Activated CD4-positive, alpha-beta T cell treated with anti-CD3 and anti-CD28 coated beads, Interleukin-2, amount 50 U/mL, for 24 hours (primary cell): ENCODE measurements around the gene PTGIS.
"Not testable (repeated sequence)": the region's sequence is repeated elsewhere in the genome, so short reads cannot be mapped to it uniquely, and the experiment has no call there.

Source experiments
- DNase-seq, 2 donors: peaks; one replicate each; pipeline ENCODE4 v3.0.0-alpha.2; 2020; ENCODE audit warnings: low read depth in 1 of 2, low spot score in 1 of 2

The PTGIS gene

GRCh38 chr20:49579874-49580812 lies 12.2 kb upstream of the PTGIS start:
- no peak for DNase-seq

- no peak for DNase-seq
These were observed 11.3 kb upstream of the PTGIS start for GRCh38 chr20:49579195-49579594.

- no peak for DNase-seq
These were observed 10.5 kb upstream of the PTGIS start for GRCh38 chr20:49578436-49578835.

GRCh38 chr20:49575551-49576060 lies 7.7 kb upstream of the PTGIS start:
- no peak for DNase-seq

DNA sequence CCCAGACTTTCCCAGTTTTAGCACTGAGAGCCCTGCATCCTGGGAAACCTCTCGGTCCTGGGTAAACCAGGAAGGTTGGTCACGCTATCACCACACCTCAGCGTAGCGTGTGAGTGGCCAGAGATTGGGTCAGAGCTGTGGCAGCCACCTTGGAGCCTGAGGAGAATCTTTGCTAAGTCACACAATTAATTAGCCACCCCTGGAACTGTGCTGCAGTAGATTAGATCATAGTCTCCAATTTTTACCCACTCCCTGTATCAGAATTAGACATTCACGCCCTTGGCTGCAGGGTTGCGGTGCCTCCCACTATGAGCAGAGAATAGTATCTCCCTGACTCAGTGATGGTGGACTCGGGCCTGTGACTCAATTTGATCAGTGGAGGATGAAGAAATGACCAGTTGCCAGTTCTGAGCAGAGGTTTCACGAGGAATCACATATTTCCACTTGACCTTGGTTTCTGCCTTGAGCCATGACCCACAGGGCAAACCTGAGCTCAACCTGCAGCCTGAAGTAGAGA lies 6.0 kb upstream of the PTGIS start:
- no peak for DNase-seq

GRCh38 chr20:49572857-49573256 lies 4.9 kb upstream of the PTGIS start:
- no peak for DNase-seq

GRCh38 chr20:49571553-49571835 lies 3.6 kb upstream of the PTGIS start:
- DNase-seq, result no peak

- no peak for DNase-seq
These were observed 3.1 kb upstream of the PTGIS start for GRCh38 chr20:49570828-49571552.

DNA sequence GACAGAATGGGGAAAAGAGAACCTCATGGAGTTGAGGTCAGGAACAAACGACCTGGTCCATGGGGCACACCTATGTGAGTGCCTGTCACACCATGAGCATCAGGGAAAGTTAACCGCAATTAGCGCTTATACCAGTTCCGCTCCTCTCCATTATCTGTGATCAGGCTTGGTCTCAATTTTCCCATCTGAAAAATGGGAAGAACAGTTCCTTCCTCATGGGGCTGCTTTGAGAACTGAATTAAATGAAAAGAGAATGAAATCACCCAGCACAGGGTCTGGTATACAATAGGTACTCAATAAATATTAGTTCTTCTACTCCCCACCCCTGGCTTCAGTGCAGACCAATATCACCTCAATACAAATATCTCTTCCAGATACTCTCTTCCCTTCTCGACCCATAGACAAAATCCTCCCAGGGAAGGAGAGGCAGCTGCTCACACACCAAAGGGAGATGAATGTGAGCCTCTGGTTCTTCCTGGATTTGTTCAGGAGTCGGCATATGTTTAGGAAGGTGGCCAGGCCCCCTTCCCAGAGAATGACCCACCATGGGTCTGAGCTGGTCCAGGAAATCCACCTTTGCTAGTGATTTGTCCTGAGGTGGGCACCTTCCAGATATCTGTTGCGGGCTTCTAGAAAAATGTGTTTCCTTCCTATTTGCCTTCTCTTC lies 2.4 kb upstream of the PTGIS start:
- no peak for DNase-seq

GRCh38 chr20:49569411-49570115 lies 1.6 kb upstream of the PTGIS start:
- no peak for DNase-seq

- no peak for DNase-seq
These were observed 578 bp upstream of the PTGIS start for GRCh38 chr20:49568278-49569151.

DNA sequence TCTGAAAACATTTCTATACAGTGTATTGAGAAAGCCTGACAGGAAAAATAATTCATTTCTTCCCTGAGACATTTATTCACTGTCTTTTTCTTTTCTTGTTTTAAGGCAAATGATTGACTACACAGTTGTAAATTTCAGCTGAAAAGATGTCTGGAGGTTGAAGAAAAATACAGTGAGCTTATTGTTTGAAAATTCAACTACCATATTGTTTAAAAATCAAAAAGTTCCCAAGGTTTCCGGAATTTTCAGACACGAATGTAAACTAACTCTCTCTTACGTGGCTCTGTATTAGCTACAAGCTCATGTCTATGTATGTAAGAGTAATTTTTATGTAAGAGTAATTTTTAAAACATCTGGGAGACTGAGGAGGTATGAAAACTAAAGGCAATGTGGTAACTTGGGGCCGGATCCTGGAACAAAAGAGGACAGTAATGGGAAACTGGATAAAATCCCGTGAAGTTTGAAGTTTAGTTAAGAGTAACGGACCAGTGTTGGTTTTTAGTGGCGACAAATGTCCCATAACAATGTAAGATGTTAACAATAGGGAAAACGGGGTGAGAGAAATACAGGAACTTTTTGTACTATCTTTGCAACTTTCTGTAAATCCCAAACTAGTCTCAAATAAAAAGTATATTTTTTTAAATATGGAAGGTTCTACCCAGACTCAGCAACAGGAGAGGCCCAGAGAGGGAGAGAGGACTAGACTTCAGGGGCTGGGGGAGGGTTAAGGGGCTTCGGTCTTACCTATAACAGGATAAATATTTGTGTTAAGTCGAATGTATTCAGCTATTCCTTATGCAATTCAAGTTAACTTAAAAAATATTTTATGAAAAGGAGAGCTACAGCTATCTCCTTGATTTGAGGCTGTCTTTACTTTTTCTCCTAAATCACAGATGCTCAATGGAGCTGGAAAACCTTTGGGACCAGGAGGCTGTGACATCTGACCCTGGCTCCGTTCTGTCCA lies 1.3 kb downstream of the PTGIS start:
- no peak for DNase-seq

DNA sequence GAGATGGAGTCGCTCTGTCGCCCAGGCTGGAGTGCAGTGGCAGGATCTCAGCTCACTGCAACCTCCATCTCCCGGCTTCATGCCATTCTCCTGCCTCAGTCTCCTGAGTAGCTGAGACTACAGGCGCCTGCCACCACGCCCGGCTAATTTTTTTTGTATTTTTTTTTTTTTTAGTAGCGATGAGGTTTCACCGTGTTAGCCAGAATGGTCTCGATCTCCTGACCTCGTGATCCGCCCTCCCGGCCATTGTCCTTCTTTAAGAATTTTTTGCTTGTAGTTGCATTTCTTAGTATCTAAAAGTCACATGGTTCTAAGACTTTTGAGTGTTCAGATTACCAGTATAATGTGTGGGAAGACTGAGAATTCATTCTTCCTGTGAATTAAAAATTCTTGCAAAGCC lies 2.9 kb downstream of the PTGIS start:
- DNase-seq, result not testable (repeated sequence)

DNA sequence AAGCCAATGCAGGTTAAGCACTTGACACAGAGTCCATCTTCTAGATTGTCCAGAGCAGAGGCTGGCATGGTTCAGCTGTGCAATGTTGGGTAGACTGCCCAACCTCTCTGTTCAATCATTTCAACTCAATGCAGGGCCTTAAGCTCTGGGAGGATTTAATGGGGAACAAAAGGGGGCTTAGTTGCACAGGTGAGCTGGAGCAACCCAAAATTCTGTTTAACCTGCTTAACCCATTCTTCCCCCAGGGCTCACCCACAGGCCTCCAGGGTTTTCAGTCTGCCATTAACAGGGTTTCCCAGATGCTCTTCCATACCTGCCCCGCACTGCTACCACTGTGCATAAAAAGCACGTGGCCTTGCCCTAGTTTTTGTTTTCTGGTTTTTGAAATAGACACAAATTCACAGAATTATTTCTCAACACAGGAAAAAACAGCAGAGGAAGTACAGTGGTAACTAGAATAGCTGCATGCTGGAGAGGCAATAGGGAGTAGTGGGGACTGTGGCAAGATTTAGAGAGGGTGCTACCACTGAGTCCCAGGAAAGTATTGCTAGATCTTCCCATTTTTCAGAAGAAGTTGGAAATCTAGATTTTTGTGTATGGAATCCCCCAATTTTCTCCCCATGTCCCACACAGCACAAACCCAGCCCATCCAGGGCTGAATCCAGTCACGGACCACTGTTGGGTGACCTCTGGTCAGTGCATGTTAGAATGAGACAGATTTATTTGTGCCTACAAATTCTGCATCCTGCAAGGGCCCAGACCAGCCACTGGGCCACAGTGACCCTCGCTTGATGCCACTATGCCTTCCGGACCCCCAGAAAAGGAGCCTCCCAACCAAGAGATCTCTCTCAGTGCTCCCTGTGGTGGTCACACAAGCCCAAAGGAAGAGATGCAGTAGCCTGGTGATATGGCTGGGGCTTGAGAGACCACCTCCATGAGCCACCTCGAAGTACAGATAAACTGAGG lies 4.6 kb downstream of the PTGIS start:
- DNase-seq, result no peak

DNA sequence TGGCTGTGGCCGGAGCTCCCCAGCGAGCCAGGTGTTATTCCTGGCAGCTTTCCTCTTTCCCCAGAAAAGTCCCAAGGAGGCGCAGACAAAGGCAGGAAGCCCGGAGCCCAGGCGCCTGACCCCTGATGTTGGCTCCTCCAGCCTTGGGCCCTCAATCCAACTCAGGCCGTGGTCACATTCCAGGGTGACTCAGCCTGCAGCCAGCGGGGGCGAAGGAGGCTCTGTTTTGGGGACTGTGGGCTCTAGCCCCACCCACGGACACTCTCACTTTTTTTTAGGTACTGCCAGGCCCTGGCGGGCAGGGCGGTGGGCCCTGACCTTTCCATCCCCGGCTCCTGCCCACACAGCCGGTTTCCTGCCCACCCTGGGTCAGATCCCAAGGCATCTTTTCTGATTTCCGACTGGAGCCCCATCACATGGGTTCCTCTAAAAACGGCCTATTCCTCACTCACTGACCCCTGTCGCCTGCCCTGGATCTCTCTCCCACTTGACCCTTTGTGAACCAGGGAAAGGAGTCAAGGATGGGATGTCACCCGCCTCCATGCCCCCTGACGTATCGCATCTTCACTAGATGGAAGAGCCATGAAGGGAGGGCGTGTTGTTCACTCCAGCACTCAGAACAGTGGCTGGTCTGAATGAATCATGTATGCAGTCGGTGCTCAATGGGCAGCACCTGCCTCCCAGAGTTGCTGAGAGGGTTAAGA lies 5.5 kb downstream of the PTGIS start:
- no peak for DNase-seq

- DNase-seq, result no peak
These were observed 6.1 kb downstream of the PTGIS start for GRCh38 chr20:49561806-49562205.

GRCh38 chr20:49561256-49561655 lies 6.7 kb downstream of the PTGIS start:
- no peak for DNase-seq
